HG03439 (cell line): ENCODE results near the gene GOLGA6L9.
"Not testable (repeated sequence)": the region's sequence is repeated elsewhere in the genome, so short reads cannot be mapped to it uniquely, and the experiment has no call there.

Experiments used
- ATAC-seq: cut with Tn5 transposase; IDR thresholded peaks from one replicate; pipeline ENCODE4 v1.9.1; 2021; ENCODE audit warnings: mild to moderate bottlenecking, moderate library complexity; ENCODE audit not compliant: unreplicated experiment

GOLGA6L9 gene

GRCh38 chr15:82468205-82468604 lies 38.6 kb downstream of the GOLGA6L9 start:
- ATAC-seq, result not testable (repeated sequence)

GRCh38 chr15:82469381-82469780 lies 39.8 kb downstream of the GOLGA6L9 start:
- not testable (repeated sequence) for ATAC-seq

GRCh38 chr15:82472269-82472982 lies 42.8 kb downstream of the GOLGA6L9 start:
- not testable (repeated sequence) for ATAC-seq

- ATAC-seq, result not testable (repeated sequence)
Observed at GRCh38 chr15:82474596-82475325, 45.1 kb downstream of the GOLGA6L9 start.

GRCh38 chr15:82475345-82475967 lies 45.8 kb downstream of the GOLGA6L9 start:
- ATAC-seq, result not testable (repeated sequence)

GRCh38 chr15:82476697-82477342 lies 47.2 kb downstream of the GOLGA6L9 start:
- ATAC-seq, result not testable (repeated sequence)

GRCh38 chr15:82477343-82478057 lies 47.9 kb downstream of the GOLGA6L9 start:
- ATAC-seq, result not testable (repeated sequence)
